ENCODE measurements around the gene ZBTB7C.

The ZBTB7C gene

DNA sequence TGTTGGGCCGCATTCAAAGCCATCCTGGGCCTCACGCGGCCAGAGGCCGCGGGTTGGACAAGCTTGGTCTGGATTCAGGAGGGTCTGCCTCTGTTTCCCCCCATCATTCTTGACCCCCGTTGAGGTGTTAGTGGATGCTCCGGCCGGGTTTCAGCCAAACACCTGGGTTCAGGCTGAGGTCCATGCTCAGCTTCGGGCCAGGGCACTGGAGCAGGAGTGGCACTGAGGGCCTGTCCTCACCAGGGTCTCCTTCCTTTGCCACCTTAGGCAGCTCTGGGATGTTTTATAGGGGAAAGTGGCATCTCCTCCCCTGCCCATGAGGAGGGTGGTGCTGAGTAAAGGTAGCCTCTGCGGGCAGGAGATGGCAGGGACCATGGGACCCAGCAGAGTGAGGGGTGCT lies 401.8 kb downstream of the ZBTB7C start:
- no peak for DNase-seq (ENCODE audit: low read depth in 1 of 2, low spot score in 1 of 2)

DNA sequence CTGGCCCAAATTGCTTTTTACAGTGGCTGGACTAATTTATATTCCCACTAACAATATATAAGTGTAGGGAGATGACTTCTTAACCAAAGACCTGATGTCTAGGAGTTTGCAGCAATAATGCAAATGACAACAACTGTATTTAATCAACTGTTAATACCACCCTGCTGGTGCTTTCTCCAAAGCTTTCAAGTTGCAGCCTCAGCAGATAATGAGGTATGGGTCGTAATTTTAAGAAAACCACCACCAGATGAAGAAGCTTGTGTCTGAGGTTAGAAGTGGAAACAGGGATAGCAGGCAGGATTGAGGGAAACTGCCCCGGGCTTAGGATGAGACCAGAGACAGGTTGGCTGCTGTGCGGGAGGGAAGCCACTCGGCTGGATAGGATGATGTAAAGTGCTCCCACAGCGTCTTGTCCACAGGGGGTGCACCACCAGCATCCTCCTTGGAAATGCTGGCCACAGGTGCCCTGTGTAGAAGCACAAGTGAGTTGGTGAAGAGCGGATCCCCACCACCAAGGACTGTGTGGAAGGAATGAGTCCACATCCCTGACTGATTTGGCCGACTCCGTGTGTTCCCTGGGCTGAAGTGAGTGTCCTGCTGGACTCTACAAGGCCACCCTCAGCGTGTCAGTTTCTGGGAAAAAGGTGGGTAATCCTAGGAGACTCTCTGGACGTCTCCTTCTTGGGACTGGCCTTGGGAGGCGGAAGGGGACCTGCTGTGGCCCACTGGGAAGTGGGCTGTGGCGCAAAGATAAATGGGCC lies 402.6 kb downstream of the ZBTB7C start:
- DNase-seq (ENCODE audit: low read depth in 1 of 2, low spot score in 1 of 2), result no peak

DNA sequence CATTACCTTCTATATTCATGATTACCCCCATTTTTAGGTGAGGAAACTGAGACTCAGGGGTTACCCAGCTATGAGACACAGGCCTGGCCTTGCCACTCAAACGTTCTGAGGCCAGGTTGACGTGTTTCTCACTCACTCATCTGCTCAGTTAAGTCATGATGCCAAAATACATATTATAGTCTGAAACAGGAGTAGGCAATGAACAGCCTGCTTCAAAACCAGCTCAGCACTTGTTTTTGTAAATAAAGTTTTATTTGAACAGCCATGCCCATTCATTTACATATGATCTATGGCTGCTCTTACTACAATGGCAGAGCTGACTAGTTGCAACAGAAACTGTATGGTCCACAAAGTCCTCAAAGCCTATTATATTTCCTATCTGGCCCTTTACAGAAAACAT lies 404.6 kb downstream of the ZBTB7C start:
- no peak for DNase-seq (ENCODE audit: low read depth in 1 of 2, low spot score in 1 of 2)

DNA sequence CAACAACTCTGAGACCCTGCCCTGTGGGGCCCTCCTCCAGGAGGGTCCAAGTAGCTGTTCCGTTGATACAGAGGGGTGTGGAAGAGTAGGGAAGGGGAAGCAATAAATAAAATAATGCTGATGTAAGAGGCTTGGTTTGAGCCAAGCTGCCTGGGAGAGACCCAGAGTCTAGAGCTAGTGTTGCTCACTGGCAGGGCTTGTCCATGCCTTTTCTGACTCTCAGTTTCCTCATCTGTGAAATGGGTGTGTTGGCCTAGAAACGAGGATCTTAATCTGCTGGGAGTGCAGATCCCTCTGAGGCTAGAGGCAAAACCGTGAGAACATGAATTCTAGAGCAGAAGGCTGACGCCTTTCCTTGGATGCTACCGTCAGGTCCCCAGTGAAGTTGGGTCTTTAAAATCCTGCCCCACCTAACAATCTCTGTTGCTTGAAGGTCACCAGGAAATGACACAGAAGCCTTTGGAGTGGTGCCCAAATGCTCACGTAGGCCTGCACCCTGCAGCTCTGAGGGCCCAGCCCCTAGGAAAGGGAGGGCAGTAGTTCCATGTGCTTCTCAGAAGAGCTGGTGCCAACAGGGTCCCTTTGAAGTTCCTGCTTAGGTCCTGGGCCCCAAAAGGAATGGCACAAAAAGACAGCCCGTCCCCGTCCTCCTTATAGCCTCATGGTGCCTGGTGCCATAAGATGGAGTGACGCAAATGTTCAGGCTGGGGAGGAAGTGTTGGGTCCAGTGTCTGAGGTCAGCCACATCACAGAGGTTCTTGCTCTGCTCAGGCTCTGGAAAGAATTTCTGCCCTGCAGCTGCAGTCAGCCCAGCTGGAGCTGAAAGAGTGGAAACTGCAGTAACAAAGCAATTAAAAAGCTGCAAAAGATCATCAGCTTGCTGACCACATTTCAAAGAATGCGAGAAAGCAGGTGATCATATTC lies 405.5 kb downstream of the ZBTB7C start:
- no peak for DNase-seq (ENCODE audit: low read depth in 1 of 2, low spot score in 1 of 2)

DNA sequence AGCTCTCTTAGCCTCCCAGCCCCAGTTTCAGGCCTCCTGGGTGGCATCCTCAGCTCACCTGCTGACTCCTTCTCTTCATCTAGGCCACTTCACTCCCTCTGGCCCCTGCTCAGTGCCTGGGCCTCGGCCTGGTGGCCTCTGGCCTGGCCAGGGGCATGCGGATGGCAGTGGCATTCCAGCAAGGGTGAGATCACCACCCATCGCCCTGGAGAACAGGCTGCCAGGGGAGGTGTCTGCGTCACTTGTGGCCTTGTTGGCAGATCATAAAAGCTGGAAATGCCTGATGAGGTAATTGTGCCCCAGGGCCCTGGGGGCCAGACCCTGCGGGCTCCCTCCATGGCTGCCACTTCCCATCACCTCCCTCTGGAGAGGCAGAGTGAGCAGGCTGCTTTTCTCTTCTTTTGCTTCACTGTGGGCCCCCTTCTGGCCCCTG lies 406.2 kb downstream of the ZBTB7C start:
- DNase-seq (ENCODE audit: low read depth in 1 of 2, low spot score in 1 of 2), result no peak

DNA sequence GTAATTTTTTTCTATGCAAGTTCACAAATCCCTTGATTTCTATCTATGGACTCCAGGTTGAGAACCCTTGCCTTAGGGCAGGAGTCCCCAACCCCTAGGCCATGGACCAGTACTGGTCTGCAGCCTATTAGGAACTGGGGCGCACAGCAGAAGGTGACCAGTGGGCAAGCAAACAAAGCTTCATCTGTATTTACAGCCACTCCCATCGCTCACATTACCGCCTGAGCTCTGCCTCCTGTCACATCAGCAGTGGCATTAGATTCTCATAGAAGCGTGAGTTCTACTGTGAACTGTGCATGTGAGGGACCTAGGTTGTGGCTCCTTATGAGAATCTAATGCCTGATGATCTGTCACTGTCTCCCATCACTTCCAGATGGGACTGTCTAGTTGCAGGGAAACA lies 408.5 kb downstream of the ZBTB7C start:
- no peak for DNase-seq (ENCODE audit: low read depth in 1 of 2, low spot score in 1 of 2)

- no peak for DNase-seq (ENCODE audit: low read depth in 1 of 2, low spot score in 1 of 2)
These were observed 409.4 kb downstream of the ZBTB7C start for GRCh38 chr18:47999801-48000248.

GRCh38 chr18:47997338-47997780 lies 411.8 kb downstream of the ZBTB7C start:
- DNase-seq (ENCODE audit: low read depth in 1 of 2, low spot score in 1 of 2), result no peak

- DNase-seq (ENCODE audit: low read depth in 1 of 2, low spot score in 1 of 2), result no peak
These were observed 413.1 kb downstream of the ZBTB7C start for GRCh38 chr18:47996091-47996541.

DNA sequence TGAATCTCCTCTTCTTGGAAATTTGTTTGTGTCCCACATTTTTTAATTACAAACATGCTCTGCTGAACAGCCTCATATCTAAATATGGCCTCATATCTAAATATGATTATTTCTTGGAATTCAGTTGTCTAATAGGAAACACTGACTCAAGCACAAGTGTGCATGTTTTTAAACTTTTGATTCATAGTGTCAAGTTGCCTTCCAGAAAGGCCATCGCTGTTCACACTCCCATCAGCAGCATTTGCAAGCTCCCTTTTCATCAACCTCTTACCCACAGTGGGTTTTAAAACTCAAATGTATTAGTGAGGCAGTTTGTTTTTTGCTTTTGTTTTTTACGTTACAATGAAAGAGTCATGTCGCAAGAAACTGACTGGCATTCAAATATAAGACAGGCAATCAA lies 413.5 kb downstream of the ZBTB7C start:
- DNase-seq (ENCODE audit: low read depth in 1 of 2, low spot score in 1 of 2), result no peak

DNA sequence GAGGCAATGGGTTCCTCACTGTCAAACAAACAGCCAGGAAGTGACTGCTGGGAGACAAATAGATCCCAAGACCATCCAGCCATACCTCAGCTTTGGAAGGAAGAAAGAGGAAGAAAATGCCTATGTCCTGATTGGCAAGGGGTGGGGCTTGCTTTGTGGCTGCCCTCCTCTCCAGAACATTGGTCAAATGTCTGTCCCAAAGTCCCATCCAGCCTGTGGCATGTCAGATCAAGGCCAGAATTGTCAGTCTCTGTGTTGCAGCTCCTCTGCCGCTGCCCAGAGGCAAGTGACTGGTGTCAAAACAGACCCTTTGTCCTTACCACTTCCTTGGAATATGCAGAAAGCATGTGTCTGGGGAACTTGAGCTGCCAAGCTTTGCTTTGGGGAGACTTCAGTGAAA lies 415.8 kb downstream of the ZBTB7C start:
- DNase-seq (ENCODE audit: low read depth in 1 of 2, low spot score in 1 of 2), result no peak

DNA sequence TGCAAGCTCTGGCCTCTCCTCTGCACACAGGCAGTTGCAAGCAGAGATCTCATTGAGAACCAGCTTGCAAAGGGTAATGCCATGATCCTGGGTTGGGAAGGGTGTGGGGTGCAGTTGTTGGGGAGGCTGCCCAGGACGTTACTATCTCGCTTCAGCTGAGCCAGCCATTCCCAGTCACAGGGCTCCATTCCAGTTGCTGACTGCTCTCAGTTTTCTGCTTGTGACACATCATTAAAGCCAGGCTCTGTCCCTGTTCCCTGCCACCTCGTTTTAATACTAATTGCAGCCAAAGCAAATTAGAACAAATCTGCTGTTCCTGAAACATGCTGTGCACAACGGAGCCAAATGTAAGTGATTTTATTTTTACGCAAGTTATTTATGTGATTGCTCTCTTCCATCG lies 416.2 kb downstream of the ZBTB7C start:
- DNase-seq (ENCODE audit: low read depth in 1 of 2, low spot score in 1 of 2), result no peak

- no peak for DNase-seq (ENCODE audit: low read depth in 1 of 2, low spot score in 1 of 2)
These were observed 416.9 kb downstream of the ZBTB7C start for GRCh38 chr18:47992266-47992665.

- no peak for DNase-seq (ENCODE audit: low read depth in 1 of 2, low spot score in 1 of 2)
These were observed 418.2 kb downstream of the ZBTB7C start for GRCh38 chr18:47990981-47991380.

GRCh38 chr18:47987388-47987699 lies 421.8 kb downstream of the ZBTB7C start:
- DNase-seq (ENCODE audit: low read depth in 1 of 2, low spot score in 1 of 2), result no peak

- no peak for DNase-seq (ENCODE audit: low read depth in 1 of 2, low spot score in 1 of 2)
These were observed 422.4 kb downstream of the ZBTB7C start for GRCh38 chr18:47986620-47987387.

GRCh38 chr18:47985866-47986265 lies 423.3 kb downstream of the ZBTB7C start:
- DNase-seq (ENCODE audit: low read depth in 1 of 2, low spot score in 1 of 2), result no peak

GRCh38 chr18:47984991-47985390 lies 424.2 kb downstream of the ZBTB7C start:
- DNase-seq (ENCODE audit: low read depth in 1 of 2, low spot score in 1 of 2), result no peak

- no peak for DNase-seq (ENCODE audit: low read depth in 1 of 2, low spot score in 1 of 2)
These were observed 425.2 kb downstream of the ZBTB7C start for GRCh38 chr18:47983946-47984345.

GRCh38 chr18:47983055-47983454 lies 426.1 kb downstream of the ZBTB7C start:
- DNase-seq (ENCODE audit: low read depth in 1 of 2, low spot score in 1 of 2), result no peak

- DNase-seq (ENCODE audit: low read depth in 1 of 2, low spot score in 1 of 2), result no peak
These were observed 427.4 kb downstream of the ZBTB7C start for GRCh38 chr18:47981830-47982229.

Measured in activated T-helper 1 cell treated with anti-CD3 and anti-CD28 coated beads, Interleukin-2, amount 50 U/mL, for 16 hours (primary cell).